Osteoblast (primary cell): Measurements from ENCODE around the gene ZNF335. TPM values are rescaled to one million over a fixed set of nuclear protein-coding genes. Genes with fewer than 3 reads are reported as not detected.

ENCODE experiments used
- DNase-seq: peaks from one replicate; pipeline ENCODE4 v3.0.0; 2011; ENCODE audit warnings: low spot score, mixed read lengths; ENCODE audit not compliant: insufficient read length; ENCODE audit errors: missing footprints
- H2AFZ ChIP-seq: 2 replicates; pipeline ENCODE4 v1.6.0; 2011; ENCODE audit warnings: mild to moderate bottlenecking, low read length
- H3K27ac ChIP-seq: 2 replicates; pipeline ENCODE4 v1.5.1; 2011; ENCODE audit warnings: mild to moderate bottlenecking, low read depth, low read length, moderate library complexity
- H3K27me3 ChIP-seq: 2 replicates; pipeline ENCODE4 v1.6.0; 2012; ENCODE audit warnings: mild to moderate bottlenecking, control low read depth, inconsistent platforms, low read length, moderate library complexity; ENCODE audit not compliant: insufficient read depth
- H3K36me3 ChIP-seq: 2 replicates; pipeline ENCODE4 v1.5.1; 2011; ENCODE audit warnings: mild to moderate bottlenecking, low read length, control low read depth, moderate library complexity; ENCODE audit not compliant: insufficient read depth
- H3K4me1 ChIP-seq: 2 replicates; pipeline ENCODE4 v1.5.1; 2011; ENCODE audit warnings: mild to moderate bottlenecking, low read length, control low read depth, moderate library complexity; ENCODE audit not compliant: insufficient read depth
- H3K4me2 ChIP-seq: 2 replicates; pipeline ENCODE4 v1.6.0; 2011; ENCODE audit warnings: mild to moderate bottlenecking, low read length; ENCODE audit not compliant: insufficient read depth
- H3K4me3 ChIP-seq: fragments of 200-600 bp; sonication (generic); 3 replicates; pipeline ENCODE4 v1.5.1; 2012; ENCODE audit warnings: mild to moderate bottlenecking, low read length, inconsistent platforms; ENCODE audit not compliant: insufficient read depth
- H3K79me2 ChIP-seq: 2 replicates; pipeline ENCODE4 v1.6.0; 2012; ENCODE audit warnings: mild to moderate bottlenecking, low read length, control low read depth, inconsistent platforms; ENCODE audit not compliant: insufficient read depth
- H3K9me3 ChIP-seq: 2 replicates; pipeline ENCODE4 v1.5.1; 2011; ENCODE audit warnings: low read depth, low read length, control low read depth
- H4K20me1 ChIP-seq: 2 replicates; pipeline ENCODE4 v1.6.0; 2012; ENCODE audit warnings: mild to moderate bottlenecking, low read length, control low read depth; ENCODE audit not compliant: insufficient read depth
- total RNA-seq: library from RNA; depleted of rRNA; stranded (reverse); fragments of >200 nt; gene quantifications from 2 replicates; pipeline ENCODE4 v1.2.3, GENCODE V29; 2012
- TF ChIP-seq, protein P1 (sequence below): IDR thresholded peaks from 2 replicates; pipeline ENCODE4 v1.5.1; 2011; ENCODE audit warnings: mild to moderate bottlenecking, low read depth, low read length, moderate library complexity; ENCODE audit errors: extremely low read depth

ZNF335 gene
- total RNA-seq, 1 donor, result 20.3 TPM

- no peak overlapping the region for H3K27ac ChIP-seq
- H2AFZ ChIP-seq, result no peak overlapping the region
- H3K9me3 ChIP-seq, result no peaks in the 10 kb centered on the region
- no peak overlapping the region for H3K4me3 ChIP-seq
- TF ChIP-seq, protein P1, sequence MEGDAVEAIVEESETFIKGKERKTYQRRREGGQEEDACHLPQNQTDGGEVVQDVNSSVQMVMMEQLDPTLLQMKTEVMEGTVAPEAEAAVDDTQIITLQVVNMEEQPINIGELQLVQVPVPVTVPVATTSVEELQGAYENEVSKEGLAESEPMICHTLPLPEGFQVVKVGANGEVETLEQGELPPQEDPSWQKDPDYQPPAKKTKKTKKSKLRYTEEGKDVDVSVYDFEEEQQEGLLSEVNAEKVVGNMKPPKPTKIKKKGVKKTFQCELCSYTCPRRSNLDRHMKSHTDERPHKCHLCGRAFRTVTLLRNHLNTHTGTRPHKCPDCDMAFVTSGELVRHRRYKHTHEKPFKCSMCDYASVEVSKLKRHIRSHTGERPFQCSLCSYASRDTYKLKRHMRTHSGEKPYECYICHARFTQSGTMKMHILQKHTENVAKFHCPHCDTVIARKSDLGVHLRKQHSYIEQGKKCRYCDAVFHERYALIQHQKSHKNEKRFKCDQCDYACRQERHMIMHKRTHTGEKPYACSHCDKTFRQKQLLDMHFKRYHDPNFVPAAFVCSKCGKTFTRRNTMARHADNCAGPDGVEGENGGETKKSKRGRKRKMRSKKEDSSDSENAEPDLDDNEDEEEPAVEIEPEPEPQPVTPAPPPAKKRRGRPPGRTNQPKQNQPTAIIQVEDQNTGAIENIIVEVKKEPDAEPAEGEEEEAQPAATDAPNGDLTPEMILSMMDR, result no peak
- H3K79me2 ChIP-seq, result no peaks in the 10 kb centered on the region
- no peaks in the 10 kb centered on the region for H4K20me1 ChIP-seq
- H3K36me3 ChIP-seq, result no peaks in the 10 kb centered on the region
- H3K4me2 ChIP-seq, result no peak overlapping the region
- peaks cover 32% of the 10 kb centered on the region for H3K27me3 ChIP-seq
- DNase-seq, result no peak
- no peaks in the 10 kb centered on the region for H3K4me1 ChIP-seq
Observed at GRCh38 chr20:46001498-46001897, 29.5 kb upstream of the ZNF335 start.

DNA sequence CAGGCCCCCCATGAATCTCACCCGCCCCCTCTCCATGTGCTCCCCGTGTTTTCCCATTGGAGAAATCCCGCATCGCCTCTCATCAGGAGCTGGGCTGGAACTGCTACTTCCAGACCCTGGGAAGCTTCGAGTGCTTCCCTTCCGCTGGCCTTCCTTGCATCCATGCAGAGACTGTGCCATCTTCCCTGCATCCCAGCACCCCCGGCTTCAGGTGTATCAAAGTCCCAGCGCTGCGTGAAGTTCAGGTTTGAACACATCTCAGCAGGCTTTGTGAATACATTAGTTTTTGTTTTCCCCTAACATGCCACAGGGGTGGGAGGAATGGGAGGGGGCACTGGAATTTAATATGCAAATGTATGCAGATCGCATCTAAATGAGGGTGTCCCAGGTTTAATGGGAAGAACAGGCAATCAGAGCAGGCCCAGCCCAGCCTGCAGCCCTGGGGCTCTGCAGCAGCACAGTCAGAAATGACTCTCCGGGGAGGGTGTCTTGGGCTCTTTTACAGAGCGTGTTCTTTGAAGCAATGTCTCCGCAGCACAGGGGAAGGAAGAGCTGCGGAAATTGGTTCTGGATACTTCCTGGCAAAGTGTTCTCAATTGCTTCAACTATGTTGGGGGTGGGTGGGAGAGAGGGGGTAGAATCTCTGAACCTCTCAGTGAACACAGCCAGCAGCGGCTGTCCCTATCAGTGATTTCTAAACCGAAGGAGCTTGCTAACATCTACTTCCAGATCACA lies 28.4 kb upstream of the ZNF335 start:
- TF ChIP-seq, protein P1, result no peak
- Histone ChIP-seq H3K4me2 (no peak overlapping the region), H3K36me3 (no peaks in the 10 kb centered on the region), H3K9me3 (no peaks in the 10 kb centered on the region), H3K27ac (no peak overlapping the region), H2AFZ (no peak overlapping the region), H3K4me3 (no peak overlapping the region), H3K79me2 (no peaks in the 10 kb centered on the region), H3K4me1 (no peaks in the 10 kb centered on the region), H3K27me3 (peaks cover 32% of the 10 kb centered on the region), H4K20me1 (no peaks in the 10 kb centered on the region)
- no peak for DNase-seq

GRCh38 chr20:45999557-46000261 lies 27.7 kb upstream of the ZNF335 start:
- Histone ChIP-seq H3K27me3 (peaks cover 32% of the 10 kb centered on the region), H3K4me2 (no peak overlapping the region), H3K4me1 (no peaks in the 10 kb centered on the region), H3K27ac (no peak overlapping the region), H3K36me3 (no peaks in the 10 kb centered on the region), H3K79me2 (no peaks in the 10 kb centered on the region), H4K20me1 (no peaks in the 10 kb centered on the region), H3K4me3 (no peak overlapping the region), H3K9me3 (no peaks in the 10 kb centered on the region), H2AFZ (no peak overlapping the region)
- DNase-seq, result no peak
- TF ChIP-seq, protein P1, result no peak

DNA sequence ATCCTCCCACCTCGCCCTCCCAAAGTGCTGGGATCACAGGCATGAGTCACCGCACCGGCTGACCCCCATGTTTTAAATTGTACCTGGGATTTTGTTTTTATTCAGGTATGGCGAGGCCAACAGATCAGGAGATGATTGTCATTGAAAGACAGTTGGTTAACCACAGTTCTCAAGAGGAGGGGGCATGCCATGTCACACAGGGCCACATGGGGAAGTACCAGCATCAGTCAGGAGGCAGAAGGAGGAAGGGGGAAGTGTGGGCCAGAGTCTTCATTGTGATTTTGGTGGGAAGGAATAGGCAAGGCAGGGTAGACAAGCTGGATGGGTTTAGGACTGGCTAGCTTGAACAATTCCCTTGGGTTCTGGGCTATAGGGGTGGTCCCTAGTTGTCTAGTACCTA lies 26.8 kb upstream of the ZNF335 start:
- Histone ChIP-seq H3K27ac (no peak overlapping the region), H2AFZ (no peak overlapping the region), H3K9me3 (no peaks in the 10 kb centered on the region), H3K4me1 (peaks cover 1% of the 10 kb centered on the region), H3K36me3 (no peaks in the 10 kb centered on the region), H4K20me1 (no peaks in the 10 kb centered on the region), H3K4me2 (no peak overlapping the region), H3K27me3 (peaks cover 28% of the 10 kb centered on the region), H3K4me3 (no peak overlapping the region), H3K79me2 (no peaks in the 10 kb centered on the region)
- DNase-seq, result no peak
- TF ChIP-seq, protein P1, result no peak
